ENCODE measurements around the gene RNF144A.

- no peak for TF ChIP-seq CTCF (IDR thresholded peaks at IDR 0.05)
- no peak for TF ChIP-seq ZBTB43 (CRISPR knock-in tag; IDR thresholded peaks at IDR 0.05)
- TF ChIP-seq ZNF138 (CRISPR knock-in tag; conservative IDR thresholded peaks at IDR 0.05) = no peak
These were observed 25.6 kb downstream of the RNF144A start for GRCh38 chr2:6942848-6943247.
